HepG2 (cell line): ENCODE results near the gene ENPP7. TPM values are rescaled to one million over a fixed set of nuclear protein-coding genes. Genes with fewer than 3 reads are reported as not detected.

ENCODE experiments used
- DMAP1 ChIP-seq: IDR thresholded peaks from 2 replicates; pipeline ENCODE4 v1.6.1; 2016
- ERF ChIP-seq: IDR thresholded peaks from 2 replicates; pipeline ENCODE4 v1.6.1; 2018; ENCODE audit warnings: missing biosample characterization, missing genetic modification reagents
- FOXC1 ChIP-seq: sonication (generic); formaldehyde crosslinking; IDR thresholded peaks from 2 replicates; pipeline ENCODE4 v1.8.0; 2022; ENCODE audit warnings: mild to moderate bottlenecking, missing genetic modification reagents, borderline replicate concordance
- REXO4 ChIP-seq: sonication (generic); formaldehyde crosslinking; IDR thresholded peaks from 2 replicates; pipeline ENCODE4 v1.8.0; 2022; ENCODE audit warnings: missing genetic modification reagents, mild to moderate bottlenecking, borderline replicate concordance
- RXRA ChIP-seq: sonication (generic); formaldehyde crosslinking; IDR thresholded peaks from 2 replicates; pipeline ENCODE4 v1.5.1; 2020; ENCODE audit warnings: missing genetic modification reagents
- SNAI1 ChIP-seq: sonication (generic); formaldehyde crosslinking; IDR thresholded peaks from 2 replicates; pipeline ENCODE4 v1.5.0; 2020; ENCODE audit warnings: mild to moderate bottlenecking, missing genetic modification reagents, borderline replicate concordance
- ZBTB39 ChIP-seq: sonication (generic); formaldehyde crosslinking; IDR thresholded peaks from 2 replicates; pipeline ENCODE4 v1.5.0; 2020; ENCODE audit warnings: missing genetic modification reagents
- ZBTB4 ChIP-seq: sonication (generic); formaldehyde crosslinking; IDR thresholded peaks from 2 replicates; pipeline ENCODE4 v1.4.0; 2020; ENCODE audit warnings: missing genetic modification reagents, mild to moderate bottlenecking, borderline replicate concordance
- ZNF451 ChIP-seq: sonication (generic); formaldehyde crosslinking; IDR thresholded peaks from 2 replicates; pipeline ENCODE4 v1.5.0; 2020; ENCODE audit warnings: mild to moderate bottlenecking, missing genetic modification reagents
- ZNF501 ChIP-seq: sonication (generic); formaldehyde crosslinking; IDR thresholded peaks from 2 replicates; pipeline ENCODE4 v1.5.1; 2020; ENCODE audit warnings: mild to moderate bottlenecking, moderate library complexity, missing genetic modification reagents
- ZNF772 ChIP-seq: sonication (generic); formaldehyde crosslinking; IDR thresholded peaks from 2 replicates; pipeline ENCODE4 v1.5.0; 2020; ENCODE audit warnings: mild to moderate bottlenecking, missing genetic modification reagents
- ZSCAN29 ChIP-seq: sonication (generic); formaldehyde crosslinking; conservative IDR thresholded peaks from 2 replicates; pipeline ENCODE4 v1.4.0; 2020; ENCODE audit warnings: mild to moderate bottlenecking, missing genetic modification reagents
- polyA plus RNA-seq, 8 experiments: library from polyadenylated mRNA; depleted of rRNA in 3 of 8; stranded (reverse) in 7 of 8; unstranded in 1 of 8; fragments of >200 nt; fragmentation: Illumina TruSeq in 4 of 8; extraction: Trizol in 4 of 8; gene quantifications; 2 replicates each; pipeline versions ENCODE4 v1.2.1 to v1.2.3, GENCODE V29; 2011 to 2016; ENCODE audit warnings: low read depth in 4 of 8, missing spikeins in 1 of 8, mixed read lengths in 1 of 8; ENCODE audit not compliant: insufficient read depth in 1 of 8
- total RNA-seq, 5 experiments: library from RNA; depleted of rRNA; stranded (reverse); fragments of >200 nt; fragmentation: Illumina TruSeq; extraction: Trizol; gene quantifications; 2 replicates each; pipeline ENCODE4 v1.2.3, GENCODE V29; 2016; ENCODE audit warnings: low read depth in 1 of 5
- TF ChIP-seq, protein P1 (sequence below): sonication (generic); formaldehyde crosslinking; IDR thresholded peaks from 2 replicates; pipeline ENCODE4 v1.8.1; 2023; ENCODE audit warnings: mild to moderate bottlenecking, missing genetic modification reagents
- TF ChIP-seq, protein P2 (sequence below): sonication (generic); formaldehyde crosslinking; IDR thresholded peaks from 2 replicates; pipeline ENCODE4 v1.5.1; 2020; ENCODE audit warnings: mild to moderate bottlenecking, missing genetic modification reagents, borderline replicate concordance

The ENPP7 gene
- total and polyA plus RNA-seq, 2 of the 13 experiments (the other 11 are each of a cell fraction or from before 2014, with no cell fraction given) = 1.1 to 2.2 TPM

DNA sequence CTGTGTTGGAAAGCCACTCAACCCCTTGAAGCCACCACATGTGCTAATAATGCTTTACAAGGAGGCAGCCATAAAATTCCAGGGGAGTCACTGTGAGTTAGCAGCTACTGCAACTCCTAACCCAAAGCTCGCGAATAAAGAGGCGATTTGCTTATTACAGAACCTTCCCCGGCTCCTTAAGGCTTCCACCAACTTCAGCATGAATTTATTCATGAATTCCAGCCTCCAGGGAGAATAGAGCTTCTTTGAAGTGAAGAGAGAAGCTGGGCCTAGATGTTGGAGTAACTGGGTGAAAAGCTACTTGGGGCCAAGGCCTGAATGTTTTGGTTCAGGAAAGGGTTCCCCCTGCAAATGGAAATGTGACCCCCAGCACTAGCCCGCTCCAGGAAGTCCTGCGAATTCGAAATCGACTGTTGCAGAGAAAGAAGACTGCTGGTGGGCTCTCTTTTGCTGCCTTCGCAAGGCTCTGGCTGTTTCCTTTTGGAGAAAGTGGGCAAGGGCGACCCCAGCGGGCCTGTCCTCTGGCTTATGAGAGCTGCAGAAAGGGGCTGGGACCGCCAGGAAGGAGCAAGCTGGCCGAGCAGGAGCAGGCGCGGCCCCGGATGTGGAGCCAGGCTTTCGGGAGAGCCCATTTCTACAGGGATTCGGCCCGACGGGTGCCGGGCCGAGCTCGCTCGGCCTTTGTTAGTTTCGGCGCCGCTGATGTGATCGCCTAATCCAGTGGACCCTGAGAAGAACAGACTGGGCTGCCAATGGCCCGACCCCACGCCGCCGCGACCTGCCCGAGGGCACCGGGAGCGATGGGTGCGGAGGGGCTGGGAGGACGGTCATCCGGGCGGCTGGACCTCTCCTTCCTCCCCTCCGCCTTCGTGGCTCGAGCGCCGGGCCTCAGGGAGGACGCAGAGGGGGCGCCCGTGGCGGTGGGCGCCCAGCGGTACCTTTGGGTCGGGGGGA is 58.5 kb downstream of the ENPP7 start (continued):
- TF ChIP-seq, protein P1, sequence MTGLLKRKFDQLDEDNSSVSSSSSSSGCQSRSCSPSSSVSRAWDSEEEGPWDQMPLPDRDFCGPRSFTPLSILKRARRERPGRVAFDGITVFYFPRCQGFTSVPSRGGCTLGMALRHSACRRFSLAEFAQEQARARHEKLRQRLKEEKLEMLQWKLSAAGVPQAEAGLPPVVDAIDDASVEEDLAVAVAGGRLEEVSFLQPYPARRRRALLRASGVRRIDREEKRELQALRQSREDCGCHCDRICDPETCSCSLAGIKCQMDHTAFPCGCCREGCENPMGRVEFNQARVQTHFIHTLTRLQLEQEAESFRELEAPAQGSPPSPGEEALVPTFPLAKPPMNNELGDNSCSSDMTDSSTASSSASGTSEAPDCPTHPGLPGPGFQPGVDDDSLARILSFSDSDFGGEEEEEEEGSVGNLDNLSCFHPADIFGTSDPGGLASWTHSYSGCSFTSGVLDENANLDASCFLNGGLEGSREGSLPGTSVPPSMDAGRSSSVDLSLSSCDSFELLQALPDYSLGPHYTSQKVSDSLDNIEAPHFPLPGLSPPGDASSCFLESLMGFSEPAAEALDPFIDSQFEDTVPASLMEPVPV = peak; percentile 12; the same call in 1 of the 2 replicates
- TF ChIP-seq REXO4 (CRISPR knock-in tag) (0 out of 2 replicates have a peak, but pooled peaks have one; percentile 47), SNAI1 (CRISPR knock-in tag) (0 out of 2 replicates have a peak, but pooled peaks have one; percentile 22), ERF (CRISPR knock-in tag) (peak; percentile 21), ZBTB39 (CRISPR knock-in tag) (no peak), RXRA (CRISPR knock-in tag) (peak; percentile 31; the same call in 1 of the 2 replicates), DMAP1 (CRISPR knock-in tag) (no peak), ZNF501 (CRISPR knock-in tag) (0 out of 2 replicates have a peak, but pooled peaks have one; percentile 26), ZNF772 (CRISPR knock-in tag) (no peak), ZBTB4 (CRISPR knock-in tag) (0 out of 2 replicates have a peak, but pooled peaks have one; percentile 2), FOXC1 (CRISPR knock-in tag) (0 out of 2 replicates have a peak, but pooled peaks have one; percentile 56), ZNF451 (peak; percentile 57; the same call in 1 of the 2 replicates), ZSCAN29 (CRISPR knock-in tag) (0 out of 2 replicates have a peak, but pooled peaks have one; percentile 18)
- TF ChIP-seq, protein P2, sequence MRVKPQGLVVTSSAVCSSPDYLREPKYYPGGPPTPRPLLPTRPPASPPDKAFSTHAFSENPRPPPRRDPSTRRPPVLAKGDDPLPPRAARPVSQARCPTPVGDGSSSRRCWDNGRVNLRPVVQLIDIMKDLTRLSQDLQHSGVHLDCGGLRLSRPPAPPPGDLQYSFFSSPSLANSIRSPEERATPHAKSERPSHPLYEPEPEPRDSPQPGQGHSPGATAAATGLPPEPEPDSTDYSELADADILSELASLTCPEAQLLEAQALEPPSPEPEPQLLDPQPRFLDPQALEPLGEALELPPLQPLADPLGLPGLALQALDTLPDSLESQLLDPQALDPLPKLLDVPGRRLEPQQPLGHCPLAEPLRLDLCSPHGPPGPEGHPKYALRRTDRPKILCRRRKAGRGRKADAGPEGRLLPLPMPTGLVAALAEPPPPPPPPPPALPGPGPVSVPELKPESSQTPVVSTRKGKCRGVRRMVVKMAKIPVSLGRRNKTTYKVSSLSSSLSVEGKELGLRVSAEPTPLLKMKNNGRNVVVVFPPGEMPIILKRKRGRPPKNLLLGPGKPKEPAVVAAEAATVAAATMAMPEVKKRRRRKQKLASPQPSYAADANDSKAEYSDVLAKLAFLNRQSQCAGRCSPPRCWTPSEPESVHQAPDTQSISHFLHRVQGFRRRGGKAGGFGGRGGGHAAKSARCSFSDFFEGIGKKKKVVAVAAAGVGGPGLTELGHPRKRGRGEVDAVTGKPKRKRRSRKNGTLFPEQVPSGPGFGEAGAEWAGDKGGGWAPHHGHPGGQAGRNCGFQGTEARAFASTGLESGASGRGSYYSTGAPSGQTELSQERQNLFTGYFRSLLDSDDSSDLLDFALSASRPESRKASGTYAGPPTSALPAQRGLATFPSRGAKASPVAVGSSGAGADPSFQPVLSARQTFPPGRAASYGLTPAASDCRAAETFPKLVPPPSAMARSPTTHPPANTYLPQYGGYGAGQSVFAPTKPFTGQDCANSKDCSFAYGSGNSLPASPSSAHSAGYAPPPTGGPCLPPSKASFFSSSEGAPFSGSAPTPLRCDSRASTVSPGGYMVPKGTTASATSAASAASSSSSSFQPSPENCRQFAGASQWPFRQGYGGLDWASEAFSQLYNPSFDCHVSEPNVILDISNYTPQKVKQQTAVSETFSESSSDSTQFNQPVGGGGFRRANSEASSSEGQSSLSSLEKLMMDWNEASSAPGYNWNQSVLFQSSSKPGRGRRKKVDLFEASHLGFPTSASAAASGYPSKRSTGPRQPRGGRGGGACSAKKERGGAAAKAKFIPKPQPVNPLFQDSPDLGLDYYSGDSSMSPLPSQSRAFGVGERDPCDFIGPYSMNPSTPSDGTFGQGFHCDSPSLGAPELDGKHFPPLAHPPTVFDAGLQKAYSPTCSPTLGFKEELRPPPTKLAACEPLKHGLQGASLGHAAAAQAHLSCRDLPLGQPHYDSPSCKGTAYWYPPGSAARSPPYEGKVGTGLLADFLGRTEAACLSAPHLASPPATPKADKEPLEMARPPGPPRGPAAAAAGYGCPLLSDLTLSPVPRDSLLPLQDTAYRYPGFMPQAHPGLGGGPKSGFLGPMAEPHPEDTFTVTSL (CRISPR knock-in tag) = 0 out of 2 replicates have a peak, but pooled peaks have one; percentile 11
